Mammary epithelial cell (primary cell): Measurements from ENCODE around the gene MSI2.

Experiments used
- CTCF ChIP-seq, 2 donors: IDR thresholded peaks in 1 of 2; conservative IDR thresholded peaks in 1 of 2; 2 replicates each; pipeline ENCODE4 v1.5.1; 2011 to 2012; ENCODE audit warnings: inconsistent platforms in 2 of 2, low read length in 2 of 2, mild to moderate bottlenecking in 2 of 2, control low read depth in 1 of 2, low read depth in 1 of 2; ENCODE audit not compliant: insufficient read depth in 1 of 2; ENCODE audit errors: extremely low read depth in 1 of 2
- EZH2 ChIP-seq: IDR thresholded peaks from 2 replicates; pipeline ENCODE4 v1.6.1; 2012; ENCODE audit warnings: low read length, inconsistent platforms, borderline replicate concordance

GRCh38 chr17:57407287-57408070 lies 151.2 kb downstream of the MSI2 start:
- TF ChIP-seq CTCF (conservative IDR thresholded peaks at IDR 0.05 in 1 of 2, IDR thresholded peaks at IDR 0.05 in 1 of 2; ENCODE audit: extremely low read depth in 1 of 2, insufficient read depth in 1 of 2, low read depth in 1 of 2, low read length in 2 of 2) (no peak), EZH2 (no peak)
